ENCODE measurements around the gene CAMTA1. TPM values are rescaled to one million over a fixed set of nuclear protein-coding genes. Genes with fewer than 3 reads are reported as not detected.

The CAMTA1 gene
- total RNA-seq, 1 donor from 2014 or later, result 268 TPM

DNA sequence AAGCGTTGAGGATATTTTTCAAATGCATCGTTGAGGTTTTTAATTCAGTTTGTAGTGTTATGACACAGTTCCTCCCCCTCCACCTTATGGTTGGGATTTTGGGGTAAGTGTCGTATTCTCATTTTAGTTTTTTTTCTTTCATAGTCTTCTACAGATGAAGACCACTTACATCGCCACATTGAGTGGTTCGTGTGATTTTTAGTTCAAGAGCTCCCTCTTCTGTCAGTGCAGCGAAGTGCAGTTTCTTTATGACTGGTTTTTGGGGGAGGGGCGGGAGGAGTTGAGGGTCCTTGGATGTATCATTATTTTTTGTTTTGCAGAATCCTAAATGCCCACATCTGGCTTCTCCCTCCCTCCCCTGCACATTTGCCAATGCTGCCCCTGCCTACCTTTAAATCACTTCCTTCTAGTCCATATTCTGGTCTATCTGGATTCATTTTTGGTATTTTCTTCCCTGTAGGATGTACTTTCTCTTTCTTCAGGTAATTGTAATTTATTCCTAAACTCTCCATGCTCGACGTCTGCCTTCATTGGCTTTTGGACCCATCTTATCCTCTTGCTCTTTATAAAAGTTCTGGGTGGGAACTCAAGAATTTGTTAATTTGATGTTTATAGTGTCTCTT lies 433.1 kb downstream of the CAMTA1 start:
- H3K27ac ChIP-seq, result no peak overlapping the region
- peak; percentile 65 for DNase-seq (ENCODE audit: low spot score)
- H3K27me3 ChIP-seq, result no peaks in the 10 kb centered on the region
- H3K79me2 ChIP-seq (ENCODE audit: low read depth), result no peaks in the 10 kb centered on the region
- peaks cover 3% of the 10 kb centered on the region for H3K27me3 Mint-ChIP-seq (ENCODE audit: insufficient read depth, low read depth)
- H3K27ac Mint-ChIP-seq, result no peak overlapping the region
- peaks cover 3% of the 10 kb centered on the region for H3K4me1 Mint-ChIP-seq
- no peaks in the 10 kb centered on the region for H3K4me1 ChIP-seq
- no peak overlapping the region for H2AFZ ChIP-seq (replicated peaks)
- no peak overlapping the region for H3K4me2 ChIP-seq
- TF ChIP-seq, protein P1, sequence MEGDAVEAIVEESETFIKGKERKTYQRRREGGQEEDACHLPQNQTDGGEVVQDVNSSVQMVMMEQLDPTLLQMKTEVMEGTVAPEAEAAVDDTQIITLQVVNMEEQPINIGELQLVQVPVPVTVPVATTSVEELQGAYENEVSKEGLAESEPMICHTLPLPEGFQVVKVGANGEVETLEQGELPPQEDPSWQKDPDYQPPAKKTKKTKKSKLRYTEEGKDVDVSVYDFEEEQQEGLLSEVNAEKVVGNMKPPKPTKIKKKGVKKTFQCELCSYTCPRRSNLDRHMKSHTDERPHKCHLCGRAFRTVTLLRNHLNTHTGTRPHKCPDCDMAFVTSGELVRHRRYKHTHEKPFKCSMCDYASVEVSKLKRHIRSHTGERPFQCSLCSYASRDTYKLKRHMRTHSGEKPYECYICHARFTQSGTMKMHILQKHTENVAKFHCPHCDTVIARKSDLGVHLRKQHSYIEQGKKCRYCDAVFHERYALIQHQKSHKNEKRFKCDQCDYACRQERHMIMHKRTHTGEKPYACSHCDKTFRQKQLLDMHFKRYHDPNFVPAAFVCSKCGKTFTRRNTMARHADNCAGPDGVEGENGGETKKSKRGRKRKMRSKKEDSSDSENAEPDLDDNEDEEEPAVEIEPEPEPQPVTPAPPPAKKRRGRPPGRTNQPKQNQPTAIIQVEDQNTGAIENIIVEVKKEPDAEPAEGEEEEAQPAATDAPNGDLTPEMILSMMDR (IDR thresholded peaks at IDR 0.05), result peak; percentile 82
- no peak for TF ChIP-seq EZH2phosphoT487 (IDR thresholded peaks at IDR 0.05)
- no peaks in the 10 kb centered on the region for H3K36me3 ChIP-seq
- no peak overlapping the region for H3K9ac ChIP-seq
- no peaks in the 10 kb centered on the region for H3K9me3 Mint-ChIP-seq
- no peaks in the 10 kb centered on the region for H4K20me1 ChIP-seq (ENCODE audit: low read depth)
- H3F3A ChIP-seq (ENCODE audit: low read depth), result no peaks in the 10 kb centered on the region
- no peaks in the 10 kb centered on the region for H3K36me3 Mint-ChIP-seq
- no peak overlapping the region for H3K4me3 ChIP-seq
- no peaks in the 10 kb centered on the region for H3K9me3 ChIP-seq (ENCODE audit: low read depth)
- no peak overlapping the region for H3K4me3 Mint-ChIP-seq

DNA sequence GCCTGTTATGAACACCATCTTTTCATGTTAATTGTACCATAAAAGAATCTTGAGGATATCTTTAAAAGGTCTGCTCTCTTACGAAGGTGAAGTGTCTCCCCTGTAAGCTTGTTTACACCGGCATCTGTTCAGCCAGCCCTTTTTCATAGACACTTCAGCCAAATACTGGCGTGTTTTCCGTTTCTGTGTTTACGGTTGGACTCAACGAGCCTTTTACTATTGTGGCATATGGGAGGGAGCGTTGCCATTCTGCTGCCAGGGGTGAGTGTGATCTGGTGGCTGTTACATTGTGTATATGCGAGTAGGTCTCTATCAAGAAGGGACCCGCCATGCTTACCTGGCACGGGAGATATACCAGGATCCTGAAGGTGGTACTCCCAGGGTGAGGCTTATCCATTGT lies 433.8 kb downstream of the CAMTA1 start:
- H3K36me3 ChIP-seq, result no peaks in the 10 kb centered on the region
- H3K9ac ChIP-seq, result no peak overlapping the region
- Mint-ChIP-seq H3K4me3 (no peak overlapping the region), H3K27me3 (ENCODE audit: insufficient read depth, low read depth) (peaks cover 3% of the 10 kb centered on the region), H3K36me3 (no peaks in the 10 kb centered on the region), H3K9me3 (no peaks in the 10 kb centered on the region), H3K27ac (no peak overlapping the region), H3K4me1 (peaks cover 3% of the 10 kb centered on the region)
- TF ChIP-seq EZH2 (IDR thresholded peaks at IDR 0.05) (no peak), EZH2phosphoT487 (IDR thresholded peaks at IDR 0.05) (no peak)
- TF ChIP-seq, protein P1 (IDR thresholded peaks at IDR 0.05), result no peak
- H3K79me2 ChIP-seq (ENCODE audit: low read depth), result no peaks in the 10 kb centered on the region
- no peak overlapping the region for H3K27ac ChIP-seq
- H3K4me2 ChIP-seq, result no peak overlapping the region
- H3K4me3 ChIP-seq, result no peak overlapping the region
- no peaks in the 10 kb centered on the region for H3K27me3 ChIP-seq
- no peaks in the 10 kb centered on the region for H3K4me1 ChIP-seq
- no peaks in the 10 kb centered on the region for H4K20me1 ChIP-seq (ENCODE audit: low read depth)
- H2AFZ ChIP-seq (replicated peaks), result no peak overlapping the region
- H3K9me3 ChIP-seq (ENCODE audit: low read depth), result no peaks in the 10 kb centered on the region
- no peaks in the 10 kb centered on the region for H3F3A ChIP-seq (ENCODE audit: low read depth)
- DNase-seq (ENCODE audit: low spot score), result no peak

DNA sequence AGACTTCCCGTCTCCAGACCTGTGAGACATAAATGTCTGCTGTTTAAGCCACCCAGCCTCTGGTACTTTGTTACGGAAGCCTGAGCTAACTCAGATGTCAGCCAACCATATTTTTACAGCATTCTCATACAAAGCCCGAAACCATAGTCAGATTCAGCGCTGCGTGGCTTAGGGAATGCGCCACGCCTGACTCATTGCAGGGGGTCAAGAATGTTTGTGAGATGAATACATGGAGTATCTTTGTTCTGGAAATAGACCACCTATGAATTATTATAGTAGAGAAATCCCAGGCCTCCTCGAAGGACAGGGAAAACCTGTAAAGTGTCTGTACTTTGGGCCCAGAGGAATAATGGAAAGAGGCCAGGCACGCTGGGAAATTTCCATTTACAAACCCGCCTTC lies 434.8 kb downstream of the CAMTA1 start:
- Histone ChIP-seq H3K9me3 (ENCODE audit: low read depth) (no peaks in the 10 kb centered on the region), H2AFZ (replicated peaks) (no peak overlapping the region), H3K4me3 (no peak overlapping the region), H3K27ac (no peak overlapping the region), H4K20me1 (ENCODE audit: low read depth) (no peaks in the 10 kb centered on the region), H3K4me2 (no peak overlapping the region), H3K4me1 (no peaks in the 10 kb centered on the region), H3K9ac (no peak overlapping the region), H3K27me3 (no peaks in the 10 kb centered on the region), H3F3A (ENCODE audit: low read depth) (no peaks in the 10 kb centered on the region), H3K36me3 (no peaks in the 10 kb centered on the region), H3K79me2 (ENCODE audit: low read depth) (no peaks in the 10 kb centered on the region)
- Mint-ChIP-seq H3K4me3 (no peak overlapping the region), H3K27me3 (ENCODE audit: insufficient read depth, low read depth) (peaks cover 3% of the 10 kb centered on the region), H3K9me3 (no peaks in the 10 kb centered on the region), H3K4me1 (peaks cover 3% of the 10 kb centered on the region), H3K36me3 (no peaks in the 10 kb centered on the region), H3K27ac (no peak overlapping the region)
- TF ChIP-seq, protein P1 (IDR thresholded peaks at IDR 0.05), result no peak
- TF ChIP-seq EZH2phosphoT487 (IDR thresholded peaks at IDR 0.05), result no peak
- no peak for TF ChIP-seq EZH2 (IDR thresholded peaks at IDR 0.05)
- DNase-seq (ENCODE audit: low spot score), result no peak

All from neural progenitor cell (in vitro differentiated cells).